ENCODE measurements around the gene IL1RAPL2.

The IL1RAPL2 gene

GRCh38 chrX:105229146-105229545 is 663.1 kb downstream of the IL1RAPL2 start:
- TF ChIP-seq EGR1 (IDR thresholded peaks at IDR 0.05), result no peak
- no peak for TF ChIP-seq FOXM1 (IDR thresholded peaks at IDR 0.05; ENCODE audit: borderline replicate concordance, low read depth)
- TF ChIP-seq CREB1 (IDR thresholded peaks at IDR 0.05; ENCODE audit: low read depth), result no peak
- TF ChIP-seq TEAD4 (IDR thresholded peaks at IDR 0.05), result no peak
- no peak for TF ChIP-seq TAF1 (IDR thresholded peaks at IDR 0.05; ENCODE audit: low read depth)
- no peak for TF ChIP-seq YY1 (IDR thresholded peaks at IDR 0.05; ENCODE audit: low read depth)
- no peak for TF ChIP-seq CEBPB (IDR thresholded peaks at IDR 0.05)
- no peak for TF ChIP-seq USF1 (IDR thresholded peaks at IDR 0.05)
- TF ChIP-seq, protein P1, sequence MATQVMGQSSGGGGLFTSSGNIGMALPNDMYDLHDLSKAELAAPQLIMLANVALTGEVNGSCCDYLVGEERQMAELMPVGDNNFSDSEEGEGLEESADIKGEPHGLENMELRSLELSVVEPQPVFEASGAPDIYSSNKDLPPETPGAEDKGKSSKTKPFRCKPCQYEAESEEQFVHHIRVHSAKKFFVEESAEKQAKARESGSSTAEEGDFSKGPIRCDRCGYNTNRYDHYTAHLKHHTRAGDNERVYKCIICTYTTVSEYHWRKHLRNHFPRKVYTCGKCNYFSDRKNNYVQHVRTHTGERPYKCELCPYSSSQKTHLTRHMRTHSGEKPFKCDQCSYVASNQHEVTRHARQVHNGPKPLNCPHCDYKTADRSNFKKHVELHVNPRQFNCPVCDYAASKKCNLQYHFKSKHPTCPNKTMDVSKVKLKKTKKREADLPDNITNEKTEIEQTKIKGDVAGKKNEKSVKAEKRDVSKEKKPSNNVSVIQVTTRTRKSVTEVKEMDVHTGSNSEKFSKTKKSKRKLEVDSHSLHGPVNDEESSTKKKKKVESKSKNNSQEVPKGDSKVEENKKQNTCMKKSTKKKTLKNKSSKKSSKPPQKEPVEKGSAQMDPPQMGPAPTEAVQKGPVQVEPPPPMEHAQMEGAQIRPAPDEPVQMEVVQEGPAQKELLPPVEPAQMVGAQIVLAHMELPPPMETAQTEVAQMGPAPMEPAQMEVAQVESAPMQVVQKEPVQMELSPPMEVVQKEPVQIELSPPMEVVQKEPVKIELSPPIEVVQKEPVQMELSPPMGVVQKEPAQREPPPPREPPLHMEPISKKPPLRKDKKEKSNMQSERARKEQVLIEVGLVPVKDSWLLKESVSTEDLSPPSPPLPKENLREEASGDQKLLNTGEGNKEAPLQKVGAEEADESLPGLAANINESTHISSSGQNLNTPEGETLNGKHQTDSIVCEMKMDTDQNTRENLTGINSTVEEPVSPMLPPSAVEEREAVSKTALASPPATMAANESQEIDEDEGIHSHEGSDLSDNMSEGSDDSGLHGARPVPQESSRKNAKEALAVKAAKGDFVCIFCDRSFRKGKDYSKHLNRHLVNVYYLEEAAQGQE (IDR thresholded peaks at IDR 0.05; ENCODE audit: low read depth), result no peak
- no peak for TF ChIP-seq TCF12 (IDR thresholded peaks at IDR 0.05; ENCODE audit: low read depth)
- no peak for TF ChIP-seq RAD21 (IDR thresholded peaks at IDR 0.05; ENCODE audit: low read depth)
- no peak for TF ChIP-seq NFIC (IDR thresholded peaks at IDR 0.05)
- TF ChIP-seq, protein P2, sequence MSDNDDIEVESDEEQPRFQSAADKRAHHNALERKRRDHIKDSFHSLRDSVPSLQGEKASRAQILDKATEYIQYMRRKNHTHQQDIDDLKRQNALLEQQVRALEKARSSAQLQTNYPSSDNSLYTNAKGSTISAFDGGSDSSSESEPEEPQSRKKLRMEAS (IDR thresholded peaks at IDR 0.05), result no peak
- no peak for TF ChIP-seq EP300 (IDR thresholded peaks at IDR 0.05; ENCODE audit: borderline replicate concordance)
- no peak for TF ChIP-seq ZBTB7A (IDR thresholded peaks at IDR 0.05; ENCODE audit: low read depth)

DNA sequence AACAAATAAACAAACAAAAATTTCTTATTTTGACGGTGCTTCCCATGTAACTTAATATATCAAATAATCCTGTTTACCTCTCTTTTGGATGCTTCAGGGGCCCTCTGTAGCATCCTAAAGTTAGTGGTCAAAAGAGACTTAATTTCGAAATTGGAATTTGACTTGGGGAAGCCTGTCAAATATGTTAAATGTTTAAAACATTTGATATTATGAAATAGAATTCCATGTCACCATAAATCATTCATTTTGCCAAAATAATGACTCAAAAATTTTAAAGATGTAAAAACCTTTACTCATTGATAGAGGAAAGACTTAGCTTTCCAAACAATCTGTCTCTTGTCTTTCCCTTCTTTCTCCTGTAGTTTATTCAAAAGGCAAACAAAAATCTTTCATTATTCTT is 675.1 kb downstream of the IL1RAPL2 start:
- TF ChIP-seq EP300 (IDR thresholded peaks at IDR 0.05; ENCODE audit: borderline replicate concordance), result no peak
- no peak for TF ChIP-seq TAF1 (IDR thresholded peaks at IDR 0.05; ENCODE audit: low read depth)

DNA sequence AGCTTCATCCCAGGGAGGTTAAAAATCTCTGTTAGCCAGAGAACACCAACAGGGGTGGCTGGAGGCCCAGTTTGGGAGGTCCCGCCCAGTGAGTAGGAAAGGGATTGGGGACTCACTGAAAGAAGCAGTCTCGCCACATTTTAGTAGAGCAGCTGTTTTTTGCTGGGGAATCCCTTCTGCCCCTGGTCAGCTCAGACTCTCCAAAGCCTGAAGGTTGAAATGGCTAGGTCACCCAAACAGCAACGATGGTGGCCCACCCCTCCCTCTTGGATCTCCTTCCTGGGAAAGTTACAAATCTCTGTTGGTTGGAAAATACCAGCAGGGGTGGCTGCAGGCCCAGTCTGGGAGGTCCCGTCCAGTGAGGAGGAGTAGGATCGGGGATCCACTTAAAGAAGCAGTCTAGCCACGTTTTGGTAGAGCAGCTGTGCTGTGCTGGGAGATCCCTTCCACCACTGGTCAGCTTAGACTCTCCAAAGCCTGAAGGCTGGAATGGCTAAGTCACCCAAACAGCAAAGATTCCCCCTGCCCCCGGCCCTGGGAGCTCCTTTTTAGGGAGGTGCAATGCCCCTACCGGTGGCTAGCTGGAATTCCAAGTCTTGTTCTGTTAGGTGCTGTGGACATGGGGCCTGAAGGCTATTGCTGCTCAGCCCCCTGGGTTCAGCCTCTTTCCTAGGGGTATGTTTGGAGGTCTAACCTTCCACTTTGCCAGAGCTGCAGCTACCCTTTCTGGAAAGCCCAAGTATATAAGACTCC is 694.5 kb downstream of the IL1RAPL2 start:
- no peak for TF ChIP-seq ZBTB7A (IDR thresholded peaks at IDR 0.05; ENCODE audit: low read depth)
- TF ChIP-seq TCF12 (IDR thresholded peaks at IDR 0.05; ENCODE audit: low read depth), result no peak
- TF ChIP-seq FOXM1 (IDR thresholded peaks at IDR 0.05; ENCODE audit: borderline replicate concordance, low read depth), result no peak
- TF ChIP-seq TAF1 (IDR thresholded peaks at IDR 0.05; ENCODE audit: low read depth), result no peak
- no peak for TF ChIP-seq EGR1 (IDR thresholded peaks at IDR 0.05)
- TF ChIP-seq, protein P2 (IDR thresholded peaks at IDR 0.05), result no peak
- TF ChIP-seq, protein P1 (IDR thresholded peaks at IDR 0.05; ENCODE audit: low read depth), result no peak
- TF ChIP-seq EP300 (IDR thresholded peaks at IDR 0.05; ENCODE audit: borderline replicate concordance), result no peak
- no peak for TF ChIP-seq RAD21 (IDR thresholded peaks at IDR 0.05; ENCODE audit: low read depth)
- TF ChIP-seq TEAD4 (IDR thresholded peaks at IDR 0.05), result no peak

DNA sequence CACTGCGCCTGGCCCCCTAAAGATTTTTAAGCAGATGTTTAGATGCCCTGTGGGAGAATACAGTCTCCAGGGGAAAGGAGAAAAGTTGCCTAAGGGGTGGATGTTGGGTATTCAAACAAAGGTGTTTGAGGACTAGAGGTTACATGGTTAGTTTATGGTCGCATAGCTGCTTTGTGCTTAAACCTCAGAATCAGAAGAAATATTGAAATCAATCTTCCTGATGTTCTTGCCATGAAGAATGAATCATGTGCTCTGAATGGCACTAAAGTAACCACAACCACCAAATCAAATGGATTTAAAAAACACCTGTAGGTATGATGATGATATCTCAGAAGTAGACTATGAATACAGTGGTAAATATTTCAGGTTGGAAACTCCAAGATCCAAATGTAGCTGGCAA is 697.2 kb downstream of the IL1RAPL2 start:
- TF ChIP-seq, protein P1 (IDR thresholded peaks at IDR 0.05; ENCODE audit: low read depth), result no peak
- TF ChIP-seq TEAD4 (IDR thresholded peaks at IDR 0.05), result no peak
- no peak for TF ChIP-seq RAD21 (IDR thresholded peaks at IDR 0.05; ENCODE audit: low read depth)
- TF ChIP-seq FOXM1 (IDR thresholded peaks at IDR 0.05; ENCODE audit: borderline replicate concordance, low read depth), result no peak
- no peak for TF ChIP-seq EGR1 (IDR thresholded peaks at IDR 0.05)
- no peak for TF ChIP-seq EP300 (IDR thresholded peaks at IDR 0.05; ENCODE audit: borderline replicate concordance)
- TF ChIP-seq YY1 (IDR thresholded peaks at IDR 0.05; ENCODE audit: low read depth), result no peak
- no peak for TF ChIP-seq TCF12 (IDR thresholded peaks at IDR 0.05; ENCODE audit: low read depth)

GRCh38 chrX:105263801-105264200 is 697.8 kb downstream of the IL1RAPL2 start:
- no peak for TF ChIP-seq CEBPB (IDR thresholded peaks at IDR 0.05)
- TF ChIP-seq TEAD4 (IDR thresholded peaks at IDR 0.05), result no peak
- no peak for TF ChIP-seq EGR1 (IDR thresholded peaks at IDR 0.05)
- TF ChIP-seq ZBTB7A (IDR thresholded peaks at IDR 0.05; ENCODE audit: low read depth), result no peak
- TF ChIP-seq TCF12 (IDR thresholded peaks at IDR 0.05; ENCODE audit: low read depth), result no peak
- TF ChIP-seq, protein P2 (IDR thresholded peaks at IDR 0.05), result no peak
- TF ChIP-seq NFIC (IDR thresholded peaks at IDR 0.05), result no peak
- TF ChIP-seq YY1 (IDR thresholded peaks at IDR 0.05; ENCODE audit: low read depth), result no peak
- TF ChIP-seq RAD21 (IDR thresholded peaks at IDR 0.05; ENCODE audit: low read depth), result no peak
- TF ChIP-seq USF1 (IDR thresholded peaks at IDR 0.05), result no peak
- no peak for TF ChIP-seq FOXM1 (IDR thresholded peaks at IDR 0.05; ENCODE audit: borderline replicate concordance, low read depth)
- no peak for TF ChIP-seq EP300 (IDR thresholded peaks at IDR 0.05; ENCODE audit: borderline replicate concordance)
- TF ChIP-seq, protein P1 (IDR thresholded peaks at IDR 0.05; ENCODE audit: low read depth), result no peak
- no peak for TF ChIP-seq CREB1 (IDR thresholded peaks at IDR 0.05; ENCODE audit: low read depth)
- TF ChIP-seq TAF1 (IDR thresholded peaks at IDR 0.05; ENCODE audit: low read depth), result no peak
